ENCODE measurements around the gene MAOA. TPM values are rescaled to one million over a fixed set of nuclear protein-coding genes. Genes with fewer than 3 reads are reported as not detected.

The MAOA gene
- total RNA-seq, 1 experiment from 2014 or later: 6.3 TPM

DNA sequence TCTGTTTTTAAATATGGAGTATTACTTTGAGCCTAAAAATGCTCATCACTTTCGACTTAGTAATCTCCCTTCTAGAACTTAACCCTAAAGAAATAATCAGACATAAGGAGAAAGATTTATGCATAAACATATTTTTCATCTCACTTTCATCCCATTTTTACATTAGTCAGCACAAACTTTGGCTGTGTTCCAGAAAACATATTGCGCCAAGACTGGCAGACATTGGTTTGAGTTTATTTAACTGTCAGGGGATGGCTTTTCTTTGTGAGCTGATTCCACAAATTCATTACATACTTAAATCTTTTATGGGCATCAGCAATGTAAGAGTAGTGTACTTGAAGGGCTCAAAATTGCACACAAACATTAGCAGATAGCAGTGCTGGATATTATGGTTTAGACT lies 23.7 kb downstream of the MAOA start:
- no peak overlapping the region for H3K27ac ChIP-seq (ENCODE audit: low read length)
- no peaks in the 10 kb centered on the region for H3K9me3 ChIP-seq (ENCODE audit: low read length)
- DNase-seq (peak; percentile 50), ATAC-seq (no peak)
- no peaks in the 10 kb centered on the region for H4K20me1 ChIP-seq (ENCODE audit: low read length)
- no TSS peak for BruUV-seq (replicated peaks)
- no peaks in the 10 kb centered on the region for H3K79me2 ChIP-seq (ENCODE audit: low read length)
- TF ChIP-seq EZH2phosphoT487 (IDR thresholded peaks at IDR 0.05; ENCODE audit: borderline replicate concordance, low read length) (no peak), EZH2 (IDR thresholded peaks at IDR 0.05; ENCODE audit: low read length, unreplicated experiment) (no peak)
- TF ChIP-seq, protein P1, sequence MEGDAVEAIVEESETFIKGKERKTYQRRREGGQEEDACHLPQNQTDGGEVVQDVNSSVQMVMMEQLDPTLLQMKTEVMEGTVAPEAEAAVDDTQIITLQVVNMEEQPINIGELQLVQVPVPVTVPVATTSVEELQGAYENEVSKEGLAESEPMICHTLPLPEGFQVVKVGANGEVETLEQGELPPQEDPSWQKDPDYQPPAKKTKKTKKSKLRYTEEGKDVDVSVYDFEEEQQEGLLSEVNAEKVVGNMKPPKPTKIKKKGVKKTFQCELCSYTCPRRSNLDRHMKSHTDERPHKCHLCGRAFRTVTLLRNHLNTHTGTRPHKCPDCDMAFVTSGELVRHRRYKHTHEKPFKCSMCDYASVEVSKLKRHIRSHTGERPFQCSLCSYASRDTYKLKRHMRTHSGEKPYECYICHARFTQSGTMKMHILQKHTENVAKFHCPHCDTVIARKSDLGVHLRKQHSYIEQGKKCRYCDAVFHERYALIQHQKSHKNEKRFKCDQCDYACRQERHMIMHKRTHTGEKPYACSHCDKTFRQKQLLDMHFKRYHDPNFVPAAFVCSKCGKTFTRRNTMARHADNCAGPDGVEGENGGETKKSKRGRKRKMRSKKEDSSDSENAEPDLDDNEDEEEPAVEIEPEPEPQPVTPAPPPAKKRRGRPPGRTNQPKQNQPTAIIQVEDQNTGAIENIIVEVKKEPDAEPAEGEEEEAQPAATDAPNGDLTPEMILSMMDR (conservative IDR thresholded peaks at IDR 0.05; ENCODE audit: low read depth, low read length): no peak
- POLR2A ChIA-PET (ENCODE audit: unreplicated experiment): no interaction called here
- no peaks in the 10 kb centered on the region for H3K9me2 ChIP-seq (replicated peaks; ENCODE audit: low read length)
- intact Hi-C loops (cut with micrococcal nuclease): no loop called here
- no peaks in the 10 kb centered on the region for H3K27me3 ChIP-seq (ENCODE audit: low read length)
- 0 out of 2 replicates have a peak, but pooled peaks cover 5% of the 10 kb centered on the region for H3K4me1 ChIP-seq (ENCODE audit: insufficient read depth, low read length)
- CTCF ChIA-PET: no interaction called here
- H3K4me2 ChIP-seq (ENCODE audit: low read length): no peak overlapping the region
- H3K36me3 ChIP-seq (ENCODE audit: low read depth, low read length): no peaks in the 10 kb centered on the region
- no peaks in the 10 kb centered on the region for H3F3A ChIP-seq (ENCODE audit: low read length, unreplicated experiment)
- H2AFZ ChIP-seq (ENCODE audit: low read length): no peak overlapping the region
- no peak overlapping the region for H3K4me3 ChIP-seq (ENCODE audit: low read length)
- H3K9ac ChIP-seq (ENCODE audit: low read length): no peak overlapping the region

DNA sequence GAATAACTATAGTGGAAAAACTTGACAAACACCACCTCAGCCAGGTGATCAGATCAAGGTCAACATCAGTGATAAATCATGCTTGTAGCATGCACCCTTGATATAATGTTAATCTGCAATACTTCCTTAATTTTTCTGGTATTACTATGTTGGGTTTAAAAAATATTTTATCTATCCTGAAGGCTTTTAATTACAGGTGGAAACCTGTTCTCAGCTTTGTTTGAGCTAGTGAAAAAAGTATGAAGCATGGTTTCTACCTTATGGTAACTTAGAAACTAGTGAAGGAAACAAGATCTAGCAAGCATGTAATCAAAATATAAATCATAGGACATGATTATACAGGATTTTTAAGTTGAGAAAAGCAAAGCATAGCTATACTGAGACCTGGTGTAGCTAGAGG lies 26.6 kb downstream of the MAOA start:
- no TSS peak for BruUV-seq (replicated peaks)
- no peak overlapping the region for H3K4me3 ChIP-seq (ENCODE audit: low read length)
- H3K79me2 ChIP-seq (ENCODE audit: low read length): no peaks in the 10 kb centered on the region
- no peak overlapping the region for H2AFZ ChIP-seq (ENCODE audit: low read length)
- H3K9me3 ChIP-seq (ENCODE audit: low read length): no peaks in the 10 kb centered on the region
- H3K27ac ChIP-seq (ENCODE audit: low read length): no peak overlapping the region
- CTCF ChIA-PET: no interaction called here
- POLR2A ChIA-PET (ENCODE audit: unreplicated experiment): no interaction called here
- H4K20me1 ChIP-seq (ENCODE audit: low read length): no peaks in the 10 kb centered on the region
- intact Hi-C loops (cut with micrococcal nuclease): no loop called here
- TF ChIP-seq EZH2 (IDR thresholded peaks at IDR 0.05; ENCODE audit: low read length, unreplicated experiment) (no peak), EZH2phosphoT487 (IDR thresholded peaks at IDR 0.05; ENCODE audit: borderline replicate concordance, low read length) (no peak)
- TF ChIP-seq, protein P1 (conservative IDR thresholded peaks at IDR 0.05; ENCODE audit: low read depth, low read length): no peak
- no peak overlapping the region for H3K9ac ChIP-seq (ENCODE audit: low read length)
- no peaks in the 10 kb centered on the region for H3K36me3 ChIP-seq (ENCODE audit: low read depth, low read length)
- H3K4me1 ChIP-seq (ENCODE audit: insufficient read depth, low read length): peaks cover 10% of the 10 kb centered on the region; the same call in 1 of the 2 replicates
- DNase-seq (no peak), ATAC-seq (no peak)
- H3K9me2 ChIP-seq (replicated peaks; ENCODE audit: low read length): no peaks in the 10 kb centered on the region
- no peaks in the 10 kb centered on the region for H3K27me3 ChIP-seq (ENCODE audit: low read length)
- H3F3A ChIP-seq (ENCODE audit: low read length, unreplicated experiment): no peaks in the 10 kb centered on the region
- H3K4me2 ChIP-seq (ENCODE audit: low read length): no peak overlapping the region

DNA sequence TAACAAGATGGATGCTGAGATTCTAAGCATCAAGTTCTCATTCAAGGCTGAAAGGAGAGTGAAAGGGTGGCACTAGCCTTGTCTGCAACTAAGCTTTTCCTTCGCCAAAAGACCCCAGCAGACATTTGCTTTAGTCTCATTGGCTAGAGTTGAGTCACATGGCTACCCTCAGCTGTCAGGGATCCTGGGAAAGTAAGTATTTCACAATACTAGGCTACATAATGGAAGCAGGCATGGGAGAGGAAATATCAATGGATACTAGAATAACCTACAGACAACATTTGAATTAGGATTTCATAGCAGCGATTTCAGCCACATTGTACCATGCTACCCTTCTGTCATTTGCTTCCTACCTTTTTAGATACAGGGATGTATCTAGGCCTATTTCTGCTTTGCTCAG lies 29.1 kb downstream of the MAOA start:
- ChIA-PET POLR2A (ENCODE audit: unreplicated experiment) (no interaction called here), CTCF (no interaction called here)
- Histone ChIP-seq H3K4me2 (ENCODE audit: low read length) (no peak overlapping the region), H3K27ac (ENCODE audit: low read length) (no peak overlapping the region), H3K27me3 (ENCODE audit: low read length) (no peaks in the 10 kb centered on the region), H3F3A (ENCODE audit: low read length, unreplicated experiment) (no peaks in the 10 kb centered on the region), H3K9me3 (ENCODE audit: low read length) (no peaks in the 10 kb centered on the region), H3K9me2 (replicated peaks; ENCODE audit: low read length) (no peaks in the 10 kb centered on the region), H3K4me3 (ENCODE audit: low read length) (no peak overlapping the region), H3K9ac (ENCODE audit: low read length) (no peak overlapping the region), H4K20me1 (ENCODE audit: low read length) (no peaks in the 10 kb centered on the region), H3K36me3 (ENCODE audit: low read depth, low read length) (no peaks in the 10 kb centered on the region), H2AFZ (ENCODE audit: low read length) (no peak overlapping the region), H3K79me2 (ENCODE audit: low read length) (no peaks in the 10 kb centered on the region), H3K4me1 (ENCODE audit: insufficient read depth, low read length) (peaks cover 16% of the 10 kb centered on the region)
- BruUV-seq (replicated peaks): no TSS peak
- TF ChIP-seq, protein P1 (conservative IDR thresholded peaks at IDR 0.05; ENCODE audit: low read depth, low read length): no peak
- TF ChIP-seq EZH2 (IDR thresholded peaks at IDR 0.05; ENCODE audit: low read length, unreplicated experiment) (no peak), EZH2phosphoT487 (IDR thresholded peaks at IDR 0.05; ENCODE audit: borderline replicate concordance, low read length) (no peak)
- intact Hi-C loops (cut with micrococcal nuclease): no loop called here
- no peak for ATAC-seq
- no peak for DNase-seq
